WERI-Rb-1 (cell line): ENCODE results near the gene C6orf89.

ENCODE experiments used
- DNase-seq: peaks from one replicate; pipeline ENCODE4 v3.0.0-alpha.2; 2020
- H3K27ac ChIP-seq: fragments of 250-450 bp; sonication (Bioruptor Pico); 2 replicates; pipeline ENCODE4 v1.5.1; 2020; ENCODE audit warnings: mild to moderate bottlenecking, moderate library complexity
- H3K27me3 ChIP-seq: fragments of 250-450 bp; sonication (Bioruptor Pico); 2 replicates; pipeline ENCODE4 v1.5.1; 2021; ENCODE audit warnings: mild to moderate bottlenecking, low read depth, moderate library complexity; ENCODE audit not compliant: insufficient read depth, severe bottlenecking
- H3K36me3 ChIP-seq: fragments of 250-450 bp; sonication (Bioruptor Pico); 2 replicates; pipeline ENCODE4 v1.5.1; 2020; ENCODE audit warnings: mild to moderate bottlenecking, moderate library complexity
- H3K4me3 ChIP-seq: 2 replicates; pipeline ENCODE4 v1.5.1; 2011; ENCODE audit warnings: low read depth, mild to moderate bottlenecking, control low read depth, low read length
- H3K9me3 ChIP-seq: fragments of 250-450 bp; sonication (Bioruptor Pico); 2 replicates; pipeline ENCODE4 v1.5.1; 2021; ENCODE audit warnings: mild to moderate bottlenecking, moderate library complexity; ENCODE audit not compliant: severe bottlenecking
- CTCF ChIP-seq: IDR thresholded peaks from 2 replicates; pipeline ENCODE4 v1.5.1; 2011; ENCODE audit warnings: low read depth, mild to moderate bottlenecking, control low read depth, inconsistent platforms, low read length

C6orf89 gene

DNA sequence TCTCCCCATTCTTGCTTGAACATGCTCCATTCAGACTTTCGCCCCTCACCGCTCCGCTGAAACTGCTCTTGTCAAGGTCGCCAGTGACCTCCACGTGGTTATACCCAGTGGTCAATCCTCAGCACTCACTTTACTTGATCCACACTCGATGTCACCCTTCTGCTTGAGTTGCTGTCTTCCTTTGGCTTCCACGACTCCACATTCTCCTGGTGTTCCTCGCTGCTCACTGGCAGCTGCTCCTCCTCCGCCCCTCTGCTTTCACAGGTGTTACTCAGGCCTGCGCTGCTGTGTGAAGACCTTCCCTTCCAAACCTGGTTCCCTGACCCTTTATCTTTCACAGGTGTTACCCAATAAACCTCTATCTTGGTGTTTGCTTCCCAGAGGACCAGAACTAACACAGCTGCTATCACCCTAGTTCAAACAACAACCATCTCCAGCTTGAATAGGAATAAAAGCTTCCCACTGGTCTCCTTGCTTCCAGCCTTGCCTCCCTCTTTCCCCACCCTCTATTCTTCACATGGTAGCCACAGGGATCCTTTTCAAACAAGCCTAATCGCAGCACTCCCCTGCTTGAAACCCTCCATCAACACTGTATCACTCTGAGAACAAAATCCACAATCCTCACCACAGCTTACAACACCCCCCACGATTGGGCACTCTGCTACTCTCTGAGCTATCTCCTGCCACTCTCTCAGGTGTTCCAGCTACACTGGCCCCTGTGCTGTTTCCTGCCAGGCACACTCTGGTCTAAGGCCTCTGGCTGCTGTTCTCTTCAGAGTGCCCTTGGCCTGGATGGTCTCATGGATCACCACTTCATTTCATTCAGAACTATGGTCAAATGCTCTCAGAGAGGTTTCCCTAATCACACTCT, 21.8 kb upstream of the C6orf89 start:
- no peaks in the 10 kb centered on the region for H3K27me3 ChIP-seq
- no peak overlapping the region for H3K4me3 ChIP-seq
- peaks cover 94% of the 10 kb centered on the region for H3K36me3 ChIP-seq
- H3K27ac ChIP-seq: no peak overlapping the region
- DNase-seq: no peak
- H3K9me3 ChIP-seq: no peaks in the 10 kb centered on the region
- TF ChIP-seq CTCF: no peak

DNA sequence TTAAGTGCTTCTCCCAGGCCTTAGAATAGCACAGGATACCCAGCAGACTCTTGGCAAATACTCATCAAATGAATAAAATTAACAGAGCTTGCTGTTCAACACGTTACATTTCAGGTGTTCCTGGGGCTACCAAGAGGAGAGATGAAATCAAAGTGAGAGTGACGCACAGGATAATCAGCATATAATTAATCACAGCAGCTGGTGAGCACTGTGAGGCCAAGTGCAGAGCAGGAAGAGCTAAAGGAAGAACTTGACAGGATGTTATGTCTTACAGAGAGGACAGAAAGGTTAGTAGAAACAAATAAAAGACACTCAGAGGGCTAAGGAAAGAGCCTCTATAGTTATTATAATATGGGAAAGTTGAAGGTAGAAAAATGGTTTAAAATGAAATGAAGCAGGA, 19.9 kb upstream of the C6orf89 start:
- no peak overlapping the region for H3K27ac ChIP-seq
- no peaks in the 10 kb centered on the region for H3K9me3 ChIP-seq
- no peak for TF ChIP-seq CTCF
- H3K4me3 ChIP-seq: no peak overlapping the region
- no peak for DNase-seq
- no peaks in the 10 kb centered on the region for H3K27me3 ChIP-seq
- peaks cover 98% of the 10 kb centered on the region for H3K36me3 ChIP-seq

DNA sequence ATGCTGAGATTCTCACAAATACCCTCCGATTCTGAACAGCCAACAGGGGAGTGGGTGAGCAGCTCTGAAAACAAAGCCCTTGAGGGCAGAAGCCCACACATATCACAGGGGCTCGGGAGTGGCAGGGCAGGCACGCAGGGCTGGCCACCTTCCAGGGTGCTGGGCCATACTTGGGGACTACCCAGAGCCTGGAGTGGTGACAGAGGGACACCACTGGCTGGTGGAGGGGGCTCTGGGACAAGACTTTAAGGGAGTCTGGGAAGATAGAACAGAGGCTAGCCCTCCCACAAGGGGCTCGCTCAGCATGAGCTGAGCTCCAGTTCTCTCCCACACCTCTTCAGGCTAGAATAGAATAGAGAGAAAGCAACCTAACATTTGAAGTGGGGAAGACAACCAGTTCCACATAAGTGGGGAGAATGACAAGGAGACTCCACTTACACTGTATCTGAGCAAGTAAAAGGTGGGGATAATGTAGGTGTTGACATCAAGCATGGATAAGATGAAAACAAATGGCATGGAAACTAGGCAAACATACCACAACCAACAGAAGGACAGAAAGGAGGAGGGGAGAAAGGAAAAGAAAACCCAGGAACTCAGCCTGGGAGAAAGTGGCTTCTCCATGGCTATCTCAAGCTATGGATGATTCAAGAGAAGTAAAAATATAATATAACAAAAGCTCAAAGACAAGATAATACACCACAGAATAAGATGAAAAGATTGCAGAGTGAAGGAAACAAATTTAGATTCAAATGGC, 18.1 kb upstream of the C6orf89 start:
- Histone ChIP-seq H3K4me3 (no peak overlapping the region), H3K27ac (no peak overlapping the region), H3K36me3 (peaks cover 95% of the 10 kb centered on the region), H3K27me3 (no peaks in the 10 kb centered on the region), H3K9me3 (no peaks in the 10 kb centered on the region)
- no peak for TF ChIP-seq CTCF
- no peak for DNase-seq

- Histone ChIP-seq H3K9me3 (no peaks in the 10 kb centered on the region), H3K27me3 (no peaks in the 10 kb centered on the region), H3K4me3 (no peak overlapping the region), H3K36me3 (peaks cover 62% of the 10 kb centered on the region), H3K27ac (no peak overlapping the region)
- no peak for DNase-seq
- no peak for TF ChIP-seq CTCF
Observed at GRCh38 chr6:36871686-36872085, 14.1 kb upstream of the C6orf89 start.

- Histone ChIP-seq H3K36me3 (peaks cover 48% of the 10 kb centered on the region), H3K27me3 (no peaks in the 10 kb centered on the region), H3K27ac (no peak overlapping the region), H3K4me3 (no peak overlapping the region), H3K9me3 (no peaks in the 10 kb centered on the region)
- no peak for DNase-seq
- TF ChIP-seq CTCF: no peak
Observed at GRCh38 chr6:36873115-36873514, 12.6 kb upstream of the C6orf89 start.
